H1 (cell line): Measurements from ENCODE around the gene SLC25A21. TPM values are rescaled to one million over a fixed set of nuclear protein-coding genes. Genes with fewer than 3 reads are reported as not detected.

Source experiments
- CTCF ChIA-PET: fragments of 300-600 bp; sonication (Branson Sonifier 250); formaldehyde crosslinking; loops from one replicate; lab custom pipeline; 2021; ENCODE audit not compliant: partially characterized antibody; lab: Charles Lee
- POLR2A ChIA-PET: fragments of 300-600 bp; sonication (Branson Sonifier 250); formaldehyde crosslinking; loops from one replicate; lab custom pipeline; 2021; ENCODE audit warnings: inconsistent platforms; ENCODE audit not compliant: partially characterized antibody; lab: Charles Lee
- DNase-seq, 2 experiments: peaks; one replicate each; pipeline versions ENCODE4 v3.0.0 to v3.0.0-alpha.2; 2010 to 2022; ENCODE audit warnings: low spot score in 2 of 2, low read depth in 1 of 2, mixed read lengths in 1 of 2
- FAIRE-seq: peaks from 2 replicates; lab custom pipeline; 2011; peaks lifted over from hg19 to GRCh38; lab: Jason Lieb, UNC
- H2AFZ ChIP-seq: 2 replicates; pipeline ENCODE4 v1.8.1; 2012; ENCODE audit warnings: low read length, inconsistent platforms
- H2AK5ac ChIP-seq: 2 replicates; pipeline ENCODE4 v1.6.1; 2013; ENCODE audit warnings: low read depth, low read length
- H2BK120ac ChIP-seq: replicated peaks from 2 replicates; pipeline ENCODE3; 2013; ENCODE audit warnings: low read depth, low read length, inconsistent platforms
- H2BK12ac ChIP-seq: 2 replicates; pipeline ENCODE4 v1.6.1; 2013; ENCODE audit warnings: low read depth, low read length
- H2BK15ac ChIP-seq: 2 replicates; pipeline ENCODE4 v1.6.1; 2013; ENCODE audit warnings: low read length
- H2BK20ac ChIP-seq: 2 replicates; pipeline ENCODE4 v1.6.1; 2013; ENCODE audit warnings: low read length
- H2BK5ac ChIP-seq: 2 replicates; pipeline ENCODE4 v1.6.1; 2013; ENCODE audit warnings: low read depth, low read length
- H3K14ac ChIP-seq: 2 replicates; pipeline ENCODE4 v1.6.1; 2013; ENCODE audit warnings: inconsistent platforms; ENCODE audit not compliant: insufficient read length
- H3K18ac ChIP-seq: 2 replicates; pipeline ENCODE4 v1.6.1; 2013; ENCODE audit warnings: low read length; ENCODE audit errors: extremely low read depth
- H3K23ac ChIP-seq: 2 replicates; pipeline ENCODE4 v1.6.1; 2013; ENCODE audit warnings: inconsistent platforms; ENCODE audit not compliant: insufficient read length
- H3K23me2 ChIP-seq: 2 replicates; pipeline ENCODE4 v1.6.1; 2013; ENCODE audit warnings: low read depth, low read length
- H3K27ac ChIP-seq: 2 replicates; pipeline ENCODE4 v1.6.1; 2011; ENCODE audit warnings: low read depth, low read length, inconsistent platforms
- H3K27me3 ChIP-seq, 4 experiments: replicated peaks in 1 of 4; 1 replicate in 1 of 4; 2 replicates in 3 of 4; pipeline versions ENCODE4 v1.6.1 to v1.8.1; 2011 to 2013; ENCODE audit warnings: low read length in 3 of 4, mild to moderate bottlenecking in 3 of 4, inconsistent platforms in 2 of 4, mixed read lengths in 2 of 4, moderate library complexity in 1 of 4; ENCODE audit not compliant: control insufficient read depth in 3 of 4, insufficient read depth in 3 of 4; ENCODE audit errors: extremely low read depth in 1 of 4
- H3K36me3 ChIP-seq, 4 experiments: 2 replicates each; pipeline versions ENCODE4 v1.6.1 to v1.8.1; 2011 to 2013; ENCODE audit warnings: mild to moderate bottlenecking in 4 of 4, low read length in 3 of 4, moderate library complexity in 2 of 4, control low read depth in 1 of 4, inconsistent platforms in 1 of 4; ENCODE audit not compliant: insufficient read depth in 4 of 4, control insufficient read depth in 2 of 4
- H3K4ac ChIP-seq: replicated peaks from 2 replicates; pipeline ENCODE3; 2013; ENCODE audit warnings: low read length, low read depth, mixed read lengths, inconsistent platforms; ENCODE audit not compliant: insufficient read length
- H3K4me1 ChIP-seq, 4 experiments: replicated peaks in 1 of 4; 1 replicate in 1 of 4; 2 replicates in 3 of 4; pipeline versions ENCODE4 v1.6.1 to v1.8.1; 2011 to 2013; ENCODE audit warnings: low read length in 3 of 4, inconsistent platforms in 2 of 4, mixed read lengths in 1 of 4; ENCODE audit not compliant: insufficient read depth in 4 of 4, control insufficient read depth in 3 of 4
- H3K4me2 ChIP-seq, 2 experiments: 2 replicates each; pipeline versions ENCODE4 v1.6.1 to v1.8.1; 2011 to 2013; ENCODE audit warnings: low read depth in 2 of 2, low read length in 2 of 2, control low read depth in 1 of 2, inconsistent platforms in 1 of 2, mild to moderate bottlenecking in 1 of 2; ENCODE audit not compliant: insufficient read depth in 1 of 2
- H3K4me3 ChIP-seq, 4 experiments: fragments of 200-600, 300-600 bp in 1 of 4; sonication (generic), shearing (Covaris generic), sonication (Bioruptor Twin) in 1 of 4; 2 replicates each; pipeline versions ENCODE4 v1.5.1 to v1.8.1; 2011 to 2016; ENCODE audit warnings: low read length in 4 of 4, low read depth in 3 of 4, control low read depth in 2 of 4, inconsistent platforms in 2 of 4, mild to moderate bottlenecking in 2 of 4, mixed read lengths in 1 of 4, moderate library complexity in 1 of 4; ENCODE audit not compliant: insufficient read depth in 2 of 4; ENCODE audit errors: extremely low read depth in 1 of 4
- H3K56ac ChIP-seq: replicated peaks from 2 replicates; pipeline ENCODE3; 2013; ENCODE audit warnings: low read depth, mild to moderate bottlenecking, mixed read lengths, low read length, inconsistent platforms; ENCODE audit not compliant: insufficient read length
- H3K79me1 ChIP-seq: 2 replicates; pipeline ENCODE4 v1.6.1; 2013; ENCODE audit warnings: low read depth, low read length, control low read depth
- H3K79me2 ChIP-seq, 2 experiments: 2 replicates each; pipeline versions ENCODE4 v1.6.1 to v1.8.1; 2012 to 2013; ENCODE audit warnings: low read length in 2 of 2, mild to moderate bottlenecking in 2 of 2, inconsistent platforms in 1 of 2; ENCODE audit not compliant: insufficient read depth in 2 of 2, control insufficient read depth in 1 of 2
- H3K9ac ChIP-seq, 4 experiments: replicated peaks in 1 of 4; 1 replicate in 1 of 4; 2 replicates in 3 of 4; pipeline versions ENCODE4 v1.6.1 to v1.8.1; 2011 to 2013; ENCODE audit warnings: low read depth in 3 of 4, low read length in 3 of 4, control low read depth in 2 of 4, mild to moderate bottlenecking in 2 of 4, moderate library complexity in 2 of 4, inconsistent platforms in 1 of 4; ENCODE audit errors: extremely low read depth in 1 of 4
- H3K9me3 ChIP-seq, 2 experiments: 2 replicates each; pipeline versions ENCODE4 v1.6.1 to v1.8.1; 2012 to 2013; ENCODE audit warnings: mild to moderate bottlenecking in 2 of 2, moderate library complexity in 2 of 2, control low read depth in 1 of 2, inconsistent platforms in 1 of 2, low read depth in 1 of 2, low read length in 1 of 2, mixed read lengths in 1 of 2; ENCODE audit not compliant: insufficient read depth in 2 of 2
- H4K20me1 ChIP-seq, 2 experiments: replicated peaks in 1 of 2; 2 replicates each; pipeline versions ENCODE3 to v1.8.1; 2011 to 2013; ENCODE audit warnings: inconsistent platforms in 2 of 2, low read length in 2 of 2, mild to moderate bottlenecking in 1 of 2; ENCODE audit not compliant: insufficient read depth in 2 of 2, control insufficient read depth in 1 of 2
- H4K5ac ChIP-seq: 2 replicates; pipeline ENCODE4 v1.6.1; 2013; ENCODE audit warnings: low read length, low read depth, mixed read lengths, inconsistent platforms; ENCODE audit not compliant: insufficient read length
- H4K8ac ChIP-seq: 2 replicates; pipeline ENCODE4 v1.8.0; 2013; ENCODE audit warnings: mild to moderate bottlenecking, moderate library complexity, low read length, inconsistent platforms; ENCODE audit not compliant: insufficient read depth; ENCODE audit errors: extremely low read depth
- H4K91ac ChIP-seq: replicated peaks from 2 replicates; pipeline ENCODE3; 2013; ENCODE audit warnings: low read length, mixed read lengths, inconsistent platforms; ENCODE audit not compliant: insufficient read length
- CREB1 ChIP-seq: IDR thresholded peaks from 2 replicates; pipeline ENCODE4 v1.6.1; 2012; ENCODE audit warnings: inconsistent platforms
- WGBS, 2 experiments: shearing (Covaris generic) in 1 of 2; methylation state at CpG; one replicate each; pipeline versions ENCODE4 v1.1.6 to v1.1.7; 2013 to 2015; ENCODE audit warnings: low lambda C conversion rate in 2 of 2, mixed read lengths in 2 of 2, inconsistent platforms in 1 of 2, low coverage in 1 of 2, missing lambda C conversion rate in 1 of 2; ENCODE audit not compliant: insufficient replicate concordance in 2 of 2, insufficient coverage in 1 of 2, insufficient read length in 1 of 2; ENCODE audit errors: extremely low coverage in 1 of 2, missing lambda C conversion rate in 1 of 2; 5-methylcytosine and 5-hydroxymethylcytosine counted together
- polyA plus RNA-seq, 7 experiments: library from polyadenylated mRNA; depleted of rRNA in 3 of 7; stranded (reverse) in 5 of 7; unstranded in 2 of 7; fragments of >200 nt in 5 of 7; fragments of 200-250 nt in 2 of 7; gene quantifications; 1 replicate in 5 of 7; 2 replicates in 1 of 7; 4 replicates in 1 of 7; pipeline versions ENCODE4 v1.2.1 to v1.2.3, GENCODE V29; 2011 to 2013; ENCODE audit warnings: missing spikeins in 2 of 7, mixed read lengths in 2 of 7
- total RNA-seq: library from RNA; stranded (reverse); fragmentation: NEBNext Ultra II Directional; extraction: Animal tissue kit (Norgen Biotek cat#: 25700); gene quantifications from 2 replicates; pipeline ENCODE4 v1.2.1, GENCODE V29; 2021

Gene SLC25A21
- total and polyA plus RNA-seq, 2 of the 8 experiments (the other 6 are each of a cell fraction or from before 2014, with no cell fraction given) = 6.9 to 15.7 TPM

- FAIRE-seq (no peak), DNase-seq (no peak)
- Histone ChIP-seq H2BK120ac (no peak overlapping the region), H3K79me2 (no peaks in the 10 kb centered on the region), H2AK5ac (no peak overlapping the region), H2BK5ac (no peak overlapping the region), H4K5ac (no peak overlapping the region), H3K14ac (no peak overlapping the region), H3K23ac (no peak overlapping the region), H3K4me1 (no peaks in the 10 kb centered on the region), H4K91ac (no peak overlapping the region), H3K4me3 (no peak overlapping the region), H3K27me3 (no peaks in the 10 kb centered on the region), H4K8ac (no peak overlapping the region), H2AFZ (no peak overlapping the region), H3K36me3 (no peaks in the 10 kb centered on the region), H3K4ac (no peak overlapping the region), H3K9me3 (no peaks in the 10 kb centered on the region), H3K4me2 (no peak overlapping the region), H2BK20ac (no peak overlapping the region), H3K79me1 (no peaks in the 10 kb centered on the region), H2BK12ac (no peak overlapping the region), H3K27ac (no peak overlapping the region), H3K9ac (no peak overlapping the region), H3K23me2 (no peaks in the 10 kb centered on the region), H4K20me1 (no peaks in the 10 kb centered on the region), H2BK15ac (no peak overlapping the region), H3K56ac (no peak overlapping the region), H3K18ac (no peak overlapping the region)
- CTCF ChIA-PET = interaction anchor here (1.4 kb wide), 1 partner anchor 300 kb away, joined by 4 read pairs; no protein-coding TSS in a partner anchor
- no peak for TF ChIP-seq CREB1
- POLR2A ChIA-PET = no interaction called here
- WGBS, 2 experiments = 89% methylated on average over 4 of the region's 4 CpGs; no CpG with 5 or more reads in 1 of the 2 experiments
These were observed 125.2 kb downstream of the SLC25A21 start for GRCh38 chr14:37047226-37047625.
